PC-9 (cell line): ENCODE results near the gene CYP4Z1.

Experiments
- EZH2 ChIP-seq: fragments of 200-600 bp; sonication (generic); IDR thresholded peaks from 2 replicates; pipeline ENCODE4 v1.8.0; 2017; ENCODE audit warnings: antibody characterized with exemption, low read depth
- TF ChIP-seq, protein P1 (sequence below): fragments of 200-600 bp; sonication (generic); conservative IDR thresholded peaks from 2 replicates; pipeline ENCODE4 v1.6.1; 2017; ENCODE audit warnings: mixed run types, antibody characterized with exemption, mild to moderate bottlenecking, moderate library complexity

DNA sequence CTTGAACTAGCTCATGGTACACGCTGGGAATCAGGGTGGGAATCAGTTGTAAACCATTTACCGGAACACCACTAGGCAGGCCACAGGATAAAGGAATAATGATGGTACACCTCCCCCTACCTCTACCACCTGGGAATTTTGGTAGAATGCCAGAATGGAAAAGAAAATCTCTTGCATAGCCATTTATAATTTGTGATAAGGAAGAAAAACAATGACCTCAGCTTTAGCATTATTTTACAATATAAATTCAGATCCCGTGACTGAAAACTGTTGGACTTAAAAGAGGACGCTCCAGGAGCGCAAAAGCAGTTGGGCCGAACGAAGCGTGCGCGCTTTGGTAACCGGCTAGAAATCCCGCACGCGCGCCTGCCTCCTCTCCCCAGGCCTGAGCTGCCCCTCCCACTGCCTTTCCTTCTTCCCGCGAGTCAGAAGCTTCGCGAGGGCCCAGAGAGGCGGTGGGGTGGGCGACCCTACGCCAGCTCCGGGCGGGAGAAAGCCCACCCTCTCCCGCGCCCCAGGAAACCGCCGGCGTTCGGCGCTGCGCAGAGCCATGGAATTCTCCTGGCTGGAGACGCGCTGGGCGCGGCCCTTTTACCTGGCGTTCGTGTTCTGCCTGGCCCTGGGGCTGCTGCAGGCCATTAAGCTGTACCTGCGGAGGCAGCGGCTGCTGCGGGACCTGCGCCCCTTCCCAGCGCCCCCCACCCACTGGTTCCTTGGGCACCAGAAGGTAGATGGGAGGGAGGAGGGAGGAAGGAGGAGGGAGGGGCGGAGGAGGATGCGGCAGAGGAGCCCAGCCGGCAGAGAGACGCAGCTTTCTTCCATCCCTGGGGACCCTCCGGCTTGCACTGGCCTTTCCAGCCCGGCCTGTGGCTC lies 43.5 kb upstream of the CYP4Z1 start, which contains the start of gene CYP4X1:
- no peak for TF ChIP-seq EZH2
- TF ChIP-seq, protein P1, sequence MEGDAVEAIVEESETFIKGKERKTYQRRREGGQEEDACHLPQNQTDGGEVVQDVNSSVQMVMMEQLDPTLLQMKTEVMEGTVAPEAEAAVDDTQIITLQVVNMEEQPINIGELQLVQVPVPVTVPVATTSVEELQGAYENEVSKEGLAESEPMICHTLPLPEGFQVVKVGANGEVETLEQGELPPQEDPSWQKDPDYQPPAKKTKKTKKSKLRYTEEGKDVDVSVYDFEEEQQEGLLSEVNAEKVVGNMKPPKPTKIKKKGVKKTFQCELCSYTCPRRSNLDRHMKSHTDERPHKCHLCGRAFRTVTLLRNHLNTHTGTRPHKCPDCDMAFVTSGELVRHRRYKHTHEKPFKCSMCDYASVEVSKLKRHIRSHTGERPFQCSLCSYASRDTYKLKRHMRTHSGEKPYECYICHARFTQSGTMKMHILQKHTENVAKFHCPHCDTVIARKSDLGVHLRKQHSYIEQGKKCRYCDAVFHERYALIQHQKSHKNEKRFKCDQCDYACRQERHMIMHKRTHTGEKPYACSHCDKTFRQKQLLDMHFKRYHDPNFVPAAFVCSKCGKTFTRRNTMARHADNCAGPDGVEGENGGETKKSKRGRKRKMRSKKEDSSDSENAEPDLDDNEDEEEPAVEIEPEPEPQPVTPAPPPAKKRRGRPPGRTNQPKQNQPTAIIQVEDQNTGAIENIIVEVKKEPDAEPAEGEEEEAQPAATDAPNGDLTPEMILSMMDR = no peak
